IPS DF 4.7 (cell line): ENCODE data around the gene ANKS6.

ENCODE experiments used
- DNase-seq: peaks from one replicate; pipeline ENCODE4 v3.0.0-alpha.2; 2013; ENCODE audit warnings: low spot score; ENCODE audit errors: extremely low read depth

ANKS6 gene

DNA sequence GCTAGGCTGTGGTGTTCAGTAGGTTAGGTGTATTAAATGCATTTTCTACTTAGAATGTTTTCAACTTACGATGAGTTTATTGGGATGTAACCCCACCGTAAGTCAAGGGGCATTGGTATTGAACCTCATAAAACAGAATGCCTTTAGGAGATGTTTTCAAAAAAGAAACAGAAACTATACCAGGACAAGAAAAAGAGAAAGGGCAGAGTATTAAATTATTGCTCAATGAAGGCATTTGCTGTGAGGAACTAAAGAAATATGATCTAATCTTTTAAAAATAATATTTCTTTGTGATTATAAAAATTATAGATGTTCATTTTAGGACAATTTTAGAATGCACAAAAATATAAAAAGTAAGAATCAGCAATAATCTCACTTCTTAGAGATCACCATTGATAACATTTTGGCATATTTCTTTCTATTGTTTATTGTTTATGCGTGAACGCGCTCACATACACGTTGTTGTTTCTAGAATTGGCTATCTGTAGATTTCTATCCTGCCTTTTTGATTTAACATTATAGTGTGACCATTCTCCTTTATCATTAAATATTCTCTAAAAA lies 19.1 kb upstream of the ANKS6 start:
- no peak for DNase-seq

GRCh38 chr9:98811051-98811650 lies 14.8 kb upstream of the ANKS6 start:
- DNase-seq = no peak

DNA sequence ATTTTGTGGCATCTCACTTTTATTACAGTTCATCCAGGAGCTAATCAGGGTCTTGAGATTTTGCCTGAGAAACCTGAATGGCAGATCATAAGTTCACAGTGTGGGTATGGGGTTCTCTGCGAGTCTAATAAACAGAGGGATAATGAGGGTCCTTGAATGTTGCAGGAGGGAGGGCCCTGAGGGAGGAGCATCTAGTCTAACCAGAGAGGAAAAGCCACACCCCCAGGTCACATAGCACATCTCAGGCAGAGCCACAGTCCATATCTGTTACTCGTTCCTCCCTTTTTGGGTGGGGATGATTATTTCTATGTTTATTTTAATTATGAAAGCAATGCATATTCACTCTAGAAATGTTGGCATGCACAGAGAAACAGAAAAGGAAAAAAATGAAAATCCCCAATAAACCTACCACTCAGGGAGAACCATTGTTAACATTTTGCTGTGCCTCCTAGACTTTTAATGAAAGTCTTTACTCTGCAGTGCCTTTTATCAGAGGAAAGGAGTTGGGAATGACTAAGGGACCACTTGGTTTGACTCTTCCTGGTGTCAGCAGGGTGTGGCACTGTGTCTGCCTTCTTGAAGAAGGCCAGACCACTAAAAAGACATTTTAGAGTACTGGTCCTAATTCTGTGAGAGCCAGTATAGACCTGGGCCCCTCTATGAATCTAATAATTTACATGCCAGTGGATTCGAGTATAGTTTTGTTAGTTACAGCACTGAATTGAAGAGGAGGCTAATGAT lies 13.9 kb upstream of the ANKS6 start:
- DNase-seq = no peak

GRCh38 chr9:98809311-98810101 lies 13.2 kb upstream of the ANKS6 start:
- DNase-seq = no peak

- no peak for DNase-seq
Observed at GRCh38 chr9:98808875-98809274, 12.5 kb upstream of the ANKS6 start.

DNA sequence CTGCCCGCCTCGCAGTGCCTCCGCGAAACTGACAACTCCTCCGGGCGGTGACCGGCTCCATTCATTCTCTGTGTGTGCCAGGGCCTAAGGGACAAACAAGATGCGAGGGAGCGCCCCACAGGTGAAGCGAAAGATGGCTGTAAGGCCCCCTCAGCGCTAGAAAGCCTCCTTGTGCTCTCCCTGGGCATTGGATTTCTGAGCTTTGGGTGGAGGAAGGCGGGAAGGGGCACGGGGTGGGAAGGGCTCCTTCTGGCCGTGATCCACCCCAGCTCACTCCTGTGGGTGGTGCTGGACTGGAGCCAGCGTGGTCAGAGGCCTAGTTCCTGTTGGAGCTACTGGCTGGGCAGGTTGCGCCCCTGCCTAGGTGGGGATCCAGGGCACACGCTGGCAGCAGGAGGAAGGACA lies 12.1 kb upstream of the ANKS6 start:
- DNase-seq = no peak

- DNase-seq = no peak
Observed at GRCh38 chr9:98807814-98808195, 11.4 kb upstream of the ANKS6 start.

DNA sequence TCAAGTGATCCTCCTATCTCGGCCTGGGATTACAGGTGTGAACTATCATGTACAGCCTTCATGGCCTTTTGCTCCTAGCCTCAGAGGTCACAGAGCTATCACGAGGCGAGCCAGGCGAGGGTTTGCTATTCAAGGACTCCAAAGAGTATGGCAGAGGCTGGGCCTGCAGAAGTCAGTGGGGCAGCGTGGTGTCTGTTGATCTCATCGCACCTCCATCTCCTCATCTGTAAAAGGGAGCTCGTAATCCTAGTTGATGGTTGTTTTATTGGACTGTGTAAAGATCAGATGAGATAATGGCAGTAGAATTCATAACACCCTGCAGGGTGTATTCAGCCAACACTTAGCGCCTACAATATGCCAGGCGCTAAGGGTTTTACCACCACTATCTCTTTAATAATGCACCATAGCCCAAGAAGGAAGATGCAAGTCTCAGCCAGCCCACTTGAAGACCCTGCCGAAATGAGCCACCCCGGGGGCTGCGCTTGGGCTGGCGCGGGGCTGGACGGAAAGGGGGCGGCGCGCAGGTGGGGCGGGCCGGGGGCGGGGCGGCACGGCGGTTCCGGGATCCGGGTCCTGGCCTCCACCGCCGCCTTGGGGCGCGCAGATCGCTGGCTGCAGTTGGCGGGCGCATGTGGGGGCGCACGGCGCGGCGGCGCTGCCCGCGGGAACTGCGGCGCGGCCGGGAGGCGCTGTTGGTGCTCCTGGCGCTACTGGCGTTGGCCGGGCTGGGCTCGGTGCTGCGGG lies 10.9 kb upstream of the ANKS6 start, which contains the start of gene GALNT12:
Gene GALNT12 (plus strand): TSS at position 601 of the 744 bp plus-strand sequence. CDS start 29 bp downstream, at position 630.
- no peak for DNase-seq

GRCh38 chr9:98806394-98807035 lies 10.2 kb upstream of the ANKS6 start:
- no peak for DNase-seq

GRCh38 chr9:98805506-98806272 lies 9.3 kb upstream of the ANKS6 start:
- DNase-seq = no peak

DNA sequence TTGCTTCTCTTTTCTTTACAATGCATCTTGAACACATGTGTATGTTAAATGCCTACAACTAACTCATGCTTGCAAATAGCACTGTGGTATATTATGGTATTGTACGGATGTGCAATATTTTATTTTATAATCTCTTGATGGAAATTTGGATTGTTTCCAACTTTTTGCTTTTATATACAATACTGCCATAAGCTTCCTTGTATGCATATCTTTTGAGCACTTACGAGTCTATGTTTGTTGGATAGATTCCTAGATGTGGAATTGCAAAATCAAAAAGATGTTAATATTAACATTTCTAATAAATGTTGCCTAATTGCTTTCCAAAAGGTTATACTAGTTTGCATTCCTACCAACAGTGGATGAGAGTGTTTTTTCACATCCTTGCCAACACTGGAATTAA lies 7.7 kb upstream of the ANKS6 start:
- no peak for DNase-seq

DNA sequence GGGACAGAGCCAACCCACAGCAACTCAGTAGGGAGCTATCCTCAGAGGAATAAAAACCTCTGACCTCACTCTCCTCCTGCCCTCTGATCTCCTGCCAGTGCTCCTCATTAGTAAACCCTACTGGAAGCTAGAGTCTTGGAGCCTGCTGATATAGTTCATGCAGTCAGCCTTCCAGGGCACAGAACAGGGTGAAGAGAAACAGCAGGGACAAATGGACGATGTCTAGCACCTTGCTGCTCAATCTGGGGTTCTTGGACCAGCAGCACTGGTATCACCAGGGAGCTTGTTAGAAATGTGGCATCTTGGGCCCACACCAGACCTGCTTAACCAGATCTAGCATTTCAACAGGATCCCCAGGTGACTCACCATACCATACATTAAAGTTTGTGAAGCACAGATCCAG lies 5.6 kb upstream of the ANKS6 start:
- DNase-seq = no peak

GRCh38 chr9:98801561-98801960 lies 5.2 kb upstream of the ANKS6 start:
- DNase-seq = no peak

DNA sequence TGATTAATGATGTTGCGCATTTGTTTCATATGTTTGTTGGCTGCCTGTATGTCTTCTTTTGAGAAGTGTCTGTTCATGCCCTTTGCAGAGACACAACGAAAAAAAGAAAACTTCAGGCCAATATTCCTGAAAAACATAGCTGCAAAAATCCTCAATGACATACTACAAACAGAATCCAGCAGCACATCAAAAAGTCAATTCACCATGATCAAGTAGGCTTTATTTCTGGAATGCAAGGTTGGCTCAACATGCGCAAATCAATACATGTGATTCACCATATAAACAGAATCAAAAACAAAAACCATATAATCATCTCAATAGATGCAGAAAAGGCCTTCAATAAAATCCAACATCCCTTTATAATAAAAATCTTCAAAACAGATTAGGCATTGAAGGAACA lies 1.9 kb upstream of the ANKS6 start:
- DNase-seq = no peak

- no peak for DNase-seq
Observed at GRCh38 chr9:98797491-98797890, 1.1 kb upstream of the ANKS6 start.

GRCh38 chr9:98795970-98796363 lies 388 bp downstream of the ANKS6 start:
- no peak for DNase-seq

- DNase-seq = no peak
Observed at GRCh38 chr9:98795295-98795955, 930 bp downstream of the ANKS6 start.

- no peak for DNase-seq
Observed at GRCh38 chr9:98794802-98795201, 1.6 kb downstream of the ANKS6 start.

DNA sequence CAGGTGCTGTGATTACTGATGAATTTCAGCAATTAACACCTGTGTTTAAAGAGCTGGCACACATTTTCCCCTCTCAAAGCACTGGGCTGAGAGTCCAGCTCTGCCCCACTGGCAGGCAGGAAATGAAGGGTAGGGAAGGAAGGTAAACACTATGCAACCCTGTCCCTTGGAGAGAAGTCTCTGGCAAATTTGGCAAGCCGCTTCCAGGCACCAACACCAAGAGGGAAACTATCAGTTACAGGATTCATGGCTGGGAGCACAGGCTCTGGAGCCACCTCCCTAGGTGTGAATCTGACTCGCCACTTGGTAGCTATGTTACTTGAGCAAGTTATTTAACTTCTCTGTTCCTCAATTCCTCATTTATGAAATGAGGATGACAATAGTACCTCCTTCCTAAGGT lies 3.3 kb downstream of the ANKS6 start:
- no peak for DNase-seq
